HG03378 (cell line): ENCODE data around the gene KIF23.

Experiments used
- ATAC-seq: cut with Tn5 transposase; IDR thresholded peaks from one replicate; pipeline ENCODE4 v1.9.1; 2021; ENCODE audit warnings: mild to moderate bottlenecking, moderate library complexity; ENCODE audit not compliant: unreplicated experiment

Gene KIF23

DNA sequence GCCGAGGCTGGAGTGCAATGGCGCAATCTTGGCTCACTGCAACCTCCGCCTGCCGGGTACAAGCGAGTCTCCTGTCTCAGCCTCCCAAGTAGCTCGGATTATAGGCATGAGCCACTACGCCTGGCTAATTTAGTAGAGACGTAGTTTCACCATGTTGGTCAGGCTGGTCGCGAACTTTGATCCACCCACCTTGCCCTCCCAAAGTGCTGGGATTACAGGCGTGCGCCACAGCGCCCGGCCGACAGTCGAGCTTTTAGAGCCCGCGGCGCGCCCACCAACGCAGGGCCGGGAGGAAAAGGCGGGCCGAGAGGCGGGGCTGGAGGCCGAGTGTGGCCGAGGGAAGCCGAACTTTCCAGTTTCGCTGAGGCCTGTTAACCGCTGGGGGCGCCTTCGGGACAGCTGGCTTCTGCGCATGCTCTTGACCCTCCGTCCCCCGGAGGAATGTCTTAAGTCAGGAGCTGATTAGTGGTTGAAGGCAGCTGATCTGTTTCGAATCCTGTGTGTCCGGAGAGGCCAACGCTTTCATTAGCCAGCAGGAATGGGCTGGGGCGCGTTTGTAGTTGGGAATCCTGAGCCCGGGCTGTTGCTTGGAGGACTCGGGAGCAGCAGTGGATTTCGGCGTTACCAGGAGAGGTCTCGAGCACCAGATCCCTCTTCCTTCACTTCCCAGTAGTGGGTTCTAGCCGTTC, 48.5 kb downstream of the KIF23 start:
- ATAC-seq = peak; percentile 57

DNA sequence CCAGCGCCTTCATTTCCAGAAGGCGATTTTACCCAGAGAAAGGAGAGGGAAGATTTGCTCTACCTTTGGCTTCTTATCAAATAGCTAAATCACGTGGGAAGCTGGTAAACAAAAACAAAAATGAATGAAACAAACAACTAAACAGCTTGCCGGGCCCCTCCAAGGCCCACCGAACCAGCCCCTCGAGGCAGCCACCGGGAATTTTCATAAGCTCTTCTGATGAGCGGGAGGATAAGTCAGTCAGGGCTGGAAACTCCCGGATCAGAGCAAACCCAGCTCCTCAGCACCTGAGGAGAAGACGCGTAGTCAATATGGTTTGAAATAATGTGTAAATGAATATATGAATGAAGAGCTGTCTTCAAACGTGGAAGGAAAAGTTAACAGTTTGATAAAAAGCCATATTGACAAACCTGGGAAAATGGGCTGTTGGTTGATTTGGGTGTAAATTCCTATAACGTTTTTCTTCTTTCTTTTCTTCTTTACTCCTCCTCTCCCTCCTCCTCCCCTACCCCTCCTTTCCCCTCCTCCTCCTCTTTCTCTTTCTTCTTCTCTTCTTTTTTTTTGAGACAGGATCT, 49.1 kb downstream of the KIF23 start:
- ATAC-seq = no peak

DNA sequence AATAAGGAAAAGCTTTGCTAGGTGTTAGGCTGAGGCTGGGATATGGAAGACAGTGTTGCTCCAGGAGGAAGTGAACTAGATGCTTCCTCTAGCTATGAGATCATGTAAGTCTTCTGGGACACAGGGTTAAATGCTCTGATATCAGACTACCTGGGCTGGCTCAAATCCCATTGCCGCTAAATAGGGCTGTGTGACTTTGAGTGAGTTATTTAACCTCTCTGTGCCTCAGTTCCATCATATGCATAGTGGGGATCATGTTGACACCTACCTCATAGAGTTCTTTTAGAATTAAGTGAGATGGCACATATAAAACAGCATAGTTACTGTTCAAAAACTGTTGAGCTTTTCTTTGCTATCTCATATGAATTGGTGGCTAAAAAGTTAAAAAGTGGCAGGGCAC, 51.1 kb downstream of the KIF23 start:
- ATAC-seq = no peak

DNA sequence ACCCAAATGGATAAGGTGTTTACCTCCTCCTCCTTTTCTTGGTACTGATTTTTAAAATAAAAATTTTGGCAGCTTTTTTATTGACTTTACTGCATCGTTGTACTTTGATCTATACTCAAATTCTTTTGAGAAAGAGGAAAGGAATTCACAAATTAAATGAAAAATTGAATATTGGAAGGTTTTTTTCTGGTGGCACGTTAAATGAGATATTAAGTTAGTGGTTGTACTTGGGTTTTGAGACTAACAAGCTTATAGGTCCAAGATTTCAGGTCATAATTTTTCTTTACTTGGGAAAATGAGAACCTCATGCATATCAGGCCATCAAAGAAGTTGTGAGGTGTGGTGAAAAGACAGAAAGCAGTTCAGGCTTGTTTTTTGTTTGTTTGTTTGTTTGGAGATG, 52.6 kb downstream of the KIF23 start:
- ATAC-seq = no peak

DNA sequence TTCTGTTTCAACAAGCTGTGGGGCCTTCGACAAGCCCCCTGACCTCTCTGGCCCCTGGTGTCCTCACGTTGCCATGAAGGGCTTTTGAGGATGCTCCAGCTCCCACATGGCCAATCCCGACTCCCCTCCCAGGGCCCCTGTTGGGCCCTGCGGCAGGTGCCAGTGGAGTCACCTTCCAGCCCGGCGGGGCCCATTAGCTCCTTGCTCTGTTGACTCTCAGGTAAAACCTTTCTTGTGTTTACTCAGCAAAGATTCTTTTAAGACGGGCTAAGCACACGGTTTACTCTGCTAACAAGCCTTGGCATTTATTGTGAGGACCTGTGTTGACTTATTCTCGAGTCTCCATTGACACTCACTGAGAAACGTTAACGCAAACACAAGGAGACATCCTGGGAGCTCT, 53.5 kb downstream of the KIF23 start:
- no peak for ATAC-seq

DNA sequence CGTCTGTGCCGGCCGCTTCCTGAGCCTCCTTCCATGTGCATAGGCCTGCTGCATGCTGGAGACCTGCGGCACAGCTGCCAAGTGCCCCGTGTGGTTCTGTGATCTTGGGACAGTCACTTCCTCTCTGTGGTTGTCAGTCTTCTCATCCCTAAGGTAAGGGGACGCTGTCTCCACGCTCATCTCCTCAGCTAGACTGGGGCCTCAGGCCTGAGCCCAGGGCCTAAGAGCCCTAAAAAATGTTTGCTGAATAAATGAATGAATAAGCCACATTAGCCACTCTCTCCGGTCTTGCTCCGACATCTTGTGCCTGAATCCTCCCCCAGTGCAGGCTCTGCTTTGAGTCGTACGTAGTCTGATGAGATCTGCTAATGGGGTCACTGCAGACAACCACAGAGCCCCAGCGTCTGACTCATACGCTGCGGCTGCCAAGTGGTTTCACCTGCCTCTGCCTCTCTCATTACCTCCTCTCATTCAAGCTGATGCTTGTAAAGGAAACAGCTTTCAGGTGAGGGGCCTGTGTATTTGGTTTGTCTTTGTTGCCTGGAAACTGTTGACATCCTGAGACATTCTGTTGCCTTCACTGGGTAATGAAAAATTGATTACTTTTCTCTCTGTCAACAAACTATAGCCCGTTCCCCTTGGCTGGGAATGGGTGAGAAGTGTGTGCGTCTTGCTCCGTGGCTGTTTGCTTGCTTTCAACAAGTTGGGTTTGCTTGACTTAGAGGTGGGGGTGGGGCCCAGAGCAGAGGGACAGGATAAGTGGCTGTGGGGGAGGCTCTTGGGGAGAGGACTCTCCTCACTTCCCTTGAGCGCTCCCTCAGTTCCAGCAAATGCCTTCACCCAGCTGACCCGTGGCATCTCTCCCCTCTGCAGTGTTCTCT, 54.3 kb downstream of the KIF23 start:
- ATAC-seq = no peak

DNA sequence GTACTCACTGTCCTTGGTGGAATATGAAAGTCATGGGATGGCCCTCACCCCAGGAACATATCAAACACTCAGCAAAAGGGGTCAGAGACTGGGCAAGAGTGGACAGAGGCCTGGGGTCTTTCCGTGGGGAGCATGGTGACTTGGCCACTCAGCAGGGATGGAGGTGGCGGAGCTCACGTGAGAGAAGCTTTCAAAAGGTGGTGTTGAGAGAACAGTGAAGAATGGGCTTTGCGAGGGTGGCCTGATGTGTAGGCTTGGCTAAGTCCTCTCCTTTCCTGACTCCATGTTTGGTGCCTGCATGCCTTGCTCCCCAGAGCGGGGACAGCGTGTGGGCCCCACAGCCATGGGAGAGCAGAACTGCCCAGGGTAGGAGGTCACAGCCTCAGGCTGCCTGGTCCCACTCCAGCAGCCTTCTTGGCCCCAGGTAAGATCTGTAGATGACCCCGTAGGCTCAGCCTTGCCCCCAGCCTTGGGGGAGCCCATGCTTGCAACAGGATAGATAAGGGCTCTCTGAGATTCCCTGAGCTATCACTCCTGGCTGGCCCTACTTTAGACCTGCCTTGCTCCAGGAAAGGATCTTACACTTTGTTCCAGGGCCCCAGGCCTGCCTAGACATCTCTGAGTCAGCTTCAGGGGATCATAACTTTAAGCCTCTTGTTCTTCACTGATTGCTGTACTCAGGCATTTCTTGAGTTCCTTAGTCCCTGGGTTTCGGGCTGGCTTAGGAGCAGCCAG, 55.5 kb downstream of the KIF23 start:
- ATAC-seq = no peak

DNA sequence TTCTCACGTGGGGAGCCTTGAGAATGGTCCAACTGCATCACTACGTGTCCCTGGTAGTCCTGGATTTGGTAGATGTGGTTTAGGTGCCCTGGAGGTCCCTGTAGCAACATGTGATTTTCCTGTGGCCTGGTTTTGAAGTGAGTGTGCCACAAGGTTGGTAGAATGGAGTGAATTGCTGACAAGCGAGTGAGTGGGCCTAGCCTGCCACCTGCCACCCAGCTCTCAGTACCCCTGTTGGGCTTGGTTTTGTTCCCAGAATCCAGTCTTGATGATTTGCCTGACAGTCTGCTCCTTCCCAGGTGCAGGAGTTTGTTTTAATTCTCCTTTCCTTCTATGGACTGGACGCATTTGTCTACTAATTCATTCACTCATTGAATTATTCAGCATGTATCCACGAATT, 57.9 kb downstream of the KIF23 start:
- no peak for ATAC-seq

DNA sequence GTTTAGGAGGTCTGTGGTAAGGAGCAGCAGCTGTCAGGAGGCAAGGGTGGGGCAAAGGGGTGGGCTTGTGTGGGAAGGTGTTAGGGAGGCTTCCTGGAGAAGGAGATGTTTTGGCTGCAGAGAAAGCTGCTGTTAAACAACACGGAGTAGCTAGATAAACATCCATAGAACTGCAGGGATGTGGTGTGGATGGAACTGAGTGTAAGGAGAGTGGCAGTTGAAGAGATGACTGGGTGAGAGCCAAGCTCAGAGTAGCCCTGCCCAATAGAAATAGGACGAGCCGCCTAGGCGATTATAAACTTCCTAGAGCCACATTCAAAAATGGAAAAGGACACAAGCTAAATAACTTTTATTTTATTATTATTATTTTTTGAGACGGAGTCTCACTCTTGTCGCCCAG, 58.4 kb downstream of the KIF23 start:
- ATAC-seq = no peak

DNA sequence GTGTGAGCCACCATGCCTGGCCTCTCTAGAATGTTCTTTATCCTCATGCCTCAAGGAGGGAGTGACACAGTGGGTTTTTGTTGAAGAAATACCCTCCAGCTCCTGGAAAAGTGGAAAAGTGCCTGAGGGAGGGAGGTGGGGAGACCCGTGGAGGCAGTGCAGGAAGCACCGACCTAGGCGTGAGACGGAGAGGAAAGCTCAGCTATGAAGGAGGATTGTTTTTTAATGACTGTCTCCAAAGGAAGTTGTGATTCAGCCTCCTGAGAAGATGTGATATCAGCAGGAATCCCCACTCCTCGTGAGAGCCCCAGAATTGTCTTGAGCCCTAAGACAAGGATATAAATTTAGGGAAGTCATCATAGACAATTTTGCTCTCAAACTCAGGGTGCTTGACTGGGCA, 60.1 kb downstream of the KIF23 start:
- no peak for ATAC-seq

DNA sequence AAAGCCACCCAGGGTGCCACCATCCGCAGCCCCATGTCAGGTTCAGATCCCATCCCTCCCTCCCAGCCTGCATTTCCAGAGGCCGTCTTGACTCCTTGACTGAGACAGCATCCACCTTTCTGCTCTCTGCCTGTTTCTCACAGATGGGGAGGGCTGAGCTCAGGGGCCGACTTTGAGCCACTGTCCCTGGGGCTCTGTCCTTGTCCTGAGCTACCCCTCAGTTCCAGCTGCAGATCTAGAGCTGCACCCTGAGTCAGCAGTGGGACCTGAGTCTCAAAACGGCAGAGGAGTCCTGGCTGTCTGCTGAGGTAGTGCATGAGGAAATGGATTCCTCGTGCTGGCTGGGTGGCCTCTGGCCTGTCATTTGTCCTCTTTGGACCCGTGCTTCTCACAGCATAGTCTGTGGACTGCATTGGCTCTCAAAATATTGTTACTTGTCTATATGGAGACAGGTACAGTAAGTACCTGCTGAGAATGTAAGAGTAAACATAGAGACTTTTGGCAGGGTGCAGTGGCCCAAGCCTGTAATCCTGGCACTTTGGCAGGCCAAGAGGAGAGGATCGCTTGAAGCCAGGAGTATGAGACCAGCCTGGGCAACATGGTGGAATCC, 60.8 kb downstream of the KIF23 start:
- ATAC-seq = no peak

DNA sequence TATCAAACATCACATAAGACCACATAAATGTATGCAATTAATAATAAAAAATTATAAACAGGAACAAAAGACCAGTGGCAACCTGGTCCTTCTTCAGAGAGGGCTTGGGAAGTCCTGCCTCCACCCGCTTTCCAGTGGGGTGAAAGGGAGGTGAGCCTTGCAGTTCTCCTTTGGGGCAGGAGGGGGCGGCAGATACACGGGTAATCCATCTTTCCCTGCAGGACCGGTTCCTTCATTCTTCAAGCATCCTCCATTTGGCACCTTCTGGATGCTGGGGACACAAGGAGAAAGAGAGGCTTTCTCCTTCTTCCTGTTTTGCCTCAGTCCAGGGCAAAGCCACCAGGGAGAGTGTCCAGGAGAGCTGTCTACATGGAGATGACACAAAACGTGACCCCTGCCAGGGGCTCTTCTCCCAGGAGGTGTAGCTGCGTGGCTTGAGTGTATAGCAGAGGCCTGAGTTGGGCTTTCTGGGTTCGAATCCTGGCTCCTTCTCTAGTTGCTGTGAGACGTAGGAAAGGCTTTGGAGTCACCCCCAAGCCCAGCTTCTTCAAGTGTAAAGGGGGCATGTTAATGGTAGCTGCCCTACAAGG, 61.7 kb downstream of the KIF23 start:
- ATAC-seq = no peak

DNA sequence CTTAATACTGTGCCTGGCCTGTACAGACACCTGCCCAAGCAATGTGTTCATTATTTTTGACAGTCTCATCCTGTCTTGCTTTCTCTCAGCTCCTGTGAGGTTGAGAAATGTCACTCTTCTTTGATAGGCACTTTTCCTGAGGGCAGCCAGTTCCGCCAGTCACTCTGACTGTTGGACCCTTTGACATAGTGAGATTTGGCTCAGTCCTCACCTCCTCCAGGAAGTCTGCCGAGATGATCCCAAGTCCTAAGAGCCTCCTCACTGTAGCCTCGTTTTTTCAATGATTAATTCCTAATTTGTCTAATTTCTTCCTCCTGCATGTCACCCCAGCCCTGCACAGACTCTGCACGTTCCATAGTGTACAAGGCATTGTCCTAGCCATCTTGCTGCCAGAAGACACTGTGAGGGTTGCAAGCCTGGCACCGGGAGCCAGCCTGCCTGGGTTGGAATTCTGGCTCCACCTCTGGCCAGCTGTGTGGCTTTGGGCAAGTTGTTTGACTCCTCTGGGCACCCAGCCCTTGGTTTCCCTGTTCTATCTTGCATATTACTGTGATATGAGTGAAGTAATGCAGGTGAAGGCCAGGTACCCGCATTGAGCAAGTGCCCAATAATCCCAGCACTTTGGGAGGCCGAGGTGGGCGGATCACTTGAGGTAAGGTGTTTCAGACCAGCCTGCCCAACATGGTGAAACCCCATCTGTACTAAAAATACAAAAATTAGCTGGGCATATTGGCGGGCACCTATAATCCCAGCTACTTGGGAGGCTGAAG, 62.7 kb downstream of the KIF23 start:
- ATAC-seq = no peak

DNA sequence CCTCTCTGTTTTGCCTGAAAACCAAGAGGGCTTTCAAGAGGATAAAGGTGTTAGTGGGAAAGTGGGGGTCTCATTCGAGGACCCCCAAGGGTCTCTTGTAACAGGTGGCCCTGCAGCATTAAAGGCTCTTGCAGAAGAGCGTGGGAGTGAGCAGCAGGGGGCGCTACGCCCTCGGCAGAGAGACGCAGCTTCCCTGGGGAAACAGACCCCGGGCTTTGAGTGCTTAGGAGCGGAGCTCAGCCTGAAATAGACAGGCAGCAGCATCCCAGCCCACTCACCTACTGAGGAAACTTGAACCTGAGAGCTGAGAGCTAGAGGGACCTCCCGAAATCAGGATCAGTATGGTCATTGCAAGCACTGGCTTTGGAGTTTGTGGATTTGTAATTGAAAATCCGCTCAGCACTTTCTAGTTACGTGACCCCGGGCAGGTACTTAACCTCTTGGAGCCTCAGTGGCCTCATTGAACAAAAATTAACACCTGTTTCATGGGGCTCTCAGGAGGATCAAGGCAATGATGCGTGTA, 64.2 kb downstream of the KIF23 start:
- ATAC-seq = no peak

DNA sequence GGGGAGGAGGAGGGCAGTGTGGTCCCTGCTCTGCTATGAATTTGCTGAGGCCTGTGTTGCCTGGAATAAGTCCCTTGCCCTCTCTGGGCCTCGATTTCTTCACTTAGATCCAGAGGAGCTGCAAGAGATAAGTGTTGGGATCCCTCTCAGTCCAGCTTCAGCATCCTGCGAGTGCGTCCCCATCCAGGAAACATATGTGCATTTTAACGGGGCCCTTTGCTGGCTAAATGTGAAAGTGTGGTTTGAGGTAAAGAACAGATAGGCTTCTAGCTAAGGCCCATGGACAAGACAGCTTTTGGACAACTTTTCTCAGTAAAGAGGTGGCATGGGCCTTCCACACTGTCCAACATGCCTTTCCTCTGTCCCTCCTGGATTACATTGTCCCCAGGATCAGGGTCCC, 64.9 kb downstream of the KIF23 start:
- no peak for ATAC-seq

DNA sequence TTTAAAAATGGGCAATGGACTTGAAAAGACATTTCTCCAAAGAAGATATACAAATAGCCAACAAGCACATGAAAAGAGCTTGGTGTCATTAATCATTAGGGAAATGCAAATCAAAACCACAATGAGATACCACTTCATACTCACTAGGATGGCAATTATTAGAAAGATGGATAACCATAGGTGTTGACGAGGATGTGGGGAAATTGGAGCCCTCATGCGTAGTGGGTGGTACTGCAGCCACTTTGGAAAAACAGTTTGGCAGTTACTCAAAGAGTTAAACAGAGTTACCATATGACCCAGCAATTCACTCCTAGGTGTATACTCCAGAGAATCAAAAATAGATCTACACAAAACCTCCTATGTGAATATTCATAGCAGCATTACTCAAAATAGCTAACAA, 65.8 kb downstream of the KIF23 start:
- no peak for ATAC-seq

DNA sequence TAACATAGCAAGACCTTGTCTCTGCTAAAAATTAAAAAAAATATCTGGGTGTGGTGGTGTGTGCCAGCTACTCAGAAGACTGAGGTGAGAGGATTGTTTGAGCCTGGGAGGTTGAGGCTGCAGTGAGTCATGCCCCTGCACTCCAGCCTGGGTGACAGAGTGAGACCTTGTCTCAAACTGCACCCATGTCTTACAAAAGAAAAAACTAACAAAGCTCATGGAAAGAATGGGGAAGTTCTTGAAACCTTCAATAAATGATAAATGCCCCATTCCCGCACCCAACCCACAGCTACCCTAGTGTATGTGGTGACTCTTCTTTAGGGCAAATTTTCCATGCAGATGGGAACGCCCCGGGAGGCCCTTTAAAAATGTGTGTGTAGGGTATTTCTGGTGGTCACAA, 66.8 kb downstream of the KIF23 start:
- ATAC-seq = no peak

DNA sequence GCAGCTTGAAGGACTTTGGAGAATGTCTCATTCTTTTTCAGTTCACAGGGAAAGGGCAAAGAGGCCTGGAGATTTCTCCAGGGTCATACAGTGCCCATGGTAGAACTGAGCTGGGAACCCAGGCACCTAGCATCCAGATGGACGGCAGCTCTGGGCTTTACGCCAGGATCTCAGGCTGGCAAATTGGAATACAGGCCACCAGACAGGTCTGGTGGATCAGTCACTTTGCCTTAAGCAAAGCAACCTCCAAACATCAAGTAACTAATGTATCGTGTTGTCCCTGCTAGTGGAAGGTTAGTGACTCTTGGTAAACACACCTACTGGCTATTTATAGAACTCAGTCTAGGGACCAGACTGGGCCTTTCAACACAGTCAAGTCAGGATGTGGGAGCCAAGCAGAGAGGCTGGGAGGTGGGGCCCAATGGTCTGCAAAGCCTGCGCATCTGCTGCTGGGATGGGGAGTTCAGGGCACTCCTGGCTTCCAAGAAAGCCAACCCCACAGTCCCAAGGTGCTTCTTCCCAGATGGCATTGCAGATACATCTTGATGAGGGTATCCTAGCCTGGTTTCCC, 68.6 kb downstream of the KIF23 start:
- ATAC-seq = no peak

DNA sequence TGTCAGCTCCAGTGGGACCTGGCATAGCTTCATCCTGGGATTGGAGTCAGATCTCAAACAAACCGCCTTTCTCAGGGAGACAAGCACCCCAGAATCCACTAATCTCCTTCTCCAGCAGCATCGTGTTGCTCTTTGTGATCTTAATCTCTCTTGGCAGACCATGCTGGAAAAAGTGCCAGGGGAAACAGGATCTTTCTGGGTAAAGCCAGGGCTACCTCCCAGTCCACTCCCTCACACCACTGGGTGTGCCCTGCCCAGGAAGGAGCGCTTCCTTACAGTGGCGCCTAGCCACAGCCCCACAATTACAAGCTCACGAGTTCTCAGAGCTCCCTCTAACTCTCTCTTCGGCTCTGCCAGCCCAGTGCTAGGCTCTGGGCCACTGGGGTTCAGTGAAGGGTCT, 70.7 kb downstream of the KIF23 start:
- no peak for ATAC-seq
